Measurements from ENCODE around the gene ZNF317.

DNA sequence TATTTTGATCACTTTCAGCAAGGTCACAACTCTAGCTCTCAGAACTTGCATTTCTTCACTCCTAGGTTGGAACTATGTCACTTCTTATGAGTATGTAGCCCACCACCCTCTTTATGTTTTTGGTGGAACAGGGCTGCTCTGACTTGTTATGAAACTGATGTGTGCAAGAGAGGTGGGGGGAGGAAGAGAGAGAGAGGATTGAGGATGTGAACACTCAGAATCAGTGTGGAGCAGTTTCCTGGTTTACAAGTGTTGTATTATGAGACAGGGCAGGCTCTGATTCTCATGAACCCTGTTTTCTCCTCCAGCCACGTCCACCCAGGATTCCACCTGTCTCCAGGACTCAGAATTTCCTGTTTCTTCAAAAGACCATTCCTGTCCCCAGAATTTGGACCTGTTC lies 16.1 kb downstream of the ZNF317 start:
- TF ChIP-seq, protein P1, sequence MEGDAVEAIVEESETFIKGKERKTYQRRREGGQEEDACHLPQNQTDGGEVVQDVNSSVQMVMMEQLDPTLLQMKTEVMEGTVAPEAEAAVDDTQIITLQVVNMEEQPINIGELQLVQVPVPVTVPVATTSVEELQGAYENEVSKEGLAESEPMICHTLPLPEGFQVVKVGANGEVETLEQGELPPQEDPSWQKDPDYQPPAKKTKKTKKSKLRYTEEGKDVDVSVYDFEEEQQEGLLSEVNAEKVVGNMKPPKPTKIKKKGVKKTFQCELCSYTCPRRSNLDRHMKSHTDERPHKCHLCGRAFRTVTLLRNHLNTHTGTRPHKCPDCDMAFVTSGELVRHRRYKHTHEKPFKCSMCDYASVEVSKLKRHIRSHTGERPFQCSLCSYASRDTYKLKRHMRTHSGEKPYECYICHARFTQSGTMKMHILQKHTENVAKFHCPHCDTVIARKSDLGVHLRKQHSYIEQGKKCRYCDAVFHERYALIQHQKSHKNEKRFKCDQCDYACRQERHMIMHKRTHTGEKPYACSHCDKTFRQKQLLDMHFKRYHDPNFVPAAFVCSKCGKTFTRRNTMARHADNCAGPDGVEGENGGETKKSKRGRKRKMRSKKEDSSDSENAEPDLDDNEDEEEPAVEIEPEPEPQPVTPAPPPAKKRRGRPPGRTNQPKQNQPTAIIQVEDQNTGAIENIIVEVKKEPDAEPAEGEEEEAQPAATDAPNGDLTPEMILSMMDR (IDR thresholded peaks at IDR 0.05; ENCODE audit: insufficient read depth, low read length) = no peak
- no peak for TF ChIP-seq GABPA (IDR thresholded peaks at IDR 0.05; ENCODE audit: low read depth)
- TF ChIP-seq POLR2AphosphoS5 (IDR thresholded peaks at IDR 0.05; ENCODE audit: low read depth) = no peak
- TF ChIP-seq, protein P2, sequence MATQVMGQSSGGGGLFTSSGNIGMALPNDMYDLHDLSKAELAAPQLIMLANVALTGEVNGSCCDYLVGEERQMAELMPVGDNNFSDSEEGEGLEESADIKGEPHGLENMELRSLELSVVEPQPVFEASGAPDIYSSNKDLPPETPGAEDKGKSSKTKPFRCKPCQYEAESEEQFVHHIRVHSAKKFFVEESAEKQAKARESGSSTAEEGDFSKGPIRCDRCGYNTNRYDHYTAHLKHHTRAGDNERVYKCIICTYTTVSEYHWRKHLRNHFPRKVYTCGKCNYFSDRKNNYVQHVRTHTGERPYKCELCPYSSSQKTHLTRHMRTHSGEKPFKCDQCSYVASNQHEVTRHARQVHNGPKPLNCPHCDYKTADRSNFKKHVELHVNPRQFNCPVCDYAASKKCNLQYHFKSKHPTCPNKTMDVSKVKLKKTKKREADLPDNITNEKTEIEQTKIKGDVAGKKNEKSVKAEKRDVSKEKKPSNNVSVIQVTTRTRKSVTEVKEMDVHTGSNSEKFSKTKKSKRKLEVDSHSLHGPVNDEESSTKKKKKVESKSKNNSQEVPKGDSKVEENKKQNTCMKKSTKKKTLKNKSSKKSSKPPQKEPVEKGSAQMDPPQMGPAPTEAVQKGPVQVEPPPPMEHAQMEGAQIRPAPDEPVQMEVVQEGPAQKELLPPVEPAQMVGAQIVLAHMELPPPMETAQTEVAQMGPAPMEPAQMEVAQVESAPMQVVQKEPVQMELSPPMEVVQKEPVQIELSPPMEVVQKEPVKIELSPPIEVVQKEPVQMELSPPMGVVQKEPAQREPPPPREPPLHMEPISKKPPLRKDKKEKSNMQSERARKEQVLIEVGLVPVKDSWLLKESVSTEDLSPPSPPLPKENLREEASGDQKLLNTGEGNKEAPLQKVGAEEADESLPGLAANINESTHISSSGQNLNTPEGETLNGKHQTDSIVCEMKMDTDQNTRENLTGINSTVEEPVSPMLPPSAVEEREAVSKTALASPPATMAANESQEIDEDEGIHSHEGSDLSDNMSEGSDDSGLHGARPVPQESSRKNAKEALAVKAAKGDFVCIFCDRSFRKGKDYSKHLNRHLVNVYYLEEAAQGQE (IDR thresholded peaks at IDR 0.05; ENCODE audit: insufficient replicate concordance, low read depth) = no peak
- TF ChIP-seq SPI1 (IDR thresholded peaks at IDR 0.05; ENCODE audit: borderline replicate concordance, low read depth) = no peak
